Muscle of leg (tissue), 11 donors: ENCODE measurements around the gene THOC5. TPM values are rescaled to one million over a fixed set of nuclear protein-coding genes. Genes with fewer than 3 reads are reported as not detected.
"Not testable (repeated sequence)": the region's sequence is repeated elsewhere in the genome, so short reads cannot be mapped to it uniquely, and the experiment has no call there.

Source experiments
- DNase-seq: peaks from one replicate; pipeline ENCODE4 v3.0.0; 2013
- H3K27ac ChIP-seq: one replicate; pipeline ENCODE4 v1.5.1; 2013; ENCODE audit warnings: mild to moderate bottlenecking, low read length, control low read depth
- H3K27me3 ChIP-seq: one replicate; pipeline ENCODE4 v1.6.1; 2013; ENCODE audit warnings: low read length; ENCODE audit not compliant: control insufficient read depth, insufficient read depth
- H3K36me3 ChIP-seq: one replicate; pipeline ENCODE4 v1.6.1; 2013; ENCODE audit warnings: low read length; ENCODE audit not compliant: control insufficient read depth, insufficient read depth
- H3K4me1 ChIP-seq: one replicate; pipeline ENCODE4 v1.6.1; 2013; ENCODE audit warnings: low read length; ENCODE audit not compliant: control insufficient read depth, insufficient read depth
- H3K4me3 ChIP-seq: one replicate; pipeline ENCODE4 v1.5.1; 2013; ENCODE audit warnings: low read length, control low read depth
- H3K9me3 ChIP-seq: replicated peaks from 2 replicates; pipeline ENCODE4 v1.6.1; 2013; ENCODE audit warnings: low read depth, low read length; ENCODE audit not compliant: control insufficient read depth
- WGBS: methylation state at CpG from one replicate; pipeline ENCODE4 v1.1.5; 2013; ENCODE audit warnings: missing lambda C conversion rate; ENCODE audit not compliant: insufficient coverage; 5-methylcytosine and 5-hydroxymethylcytosine counted together
- polyA plus RNA-seq, 8 donors: library from polyadenylated mRNA; unstranded; fragments of 120-200 nt; gene quantifications; one replicate each; pipeline versions ENCODE4 v1.2.1 to v1.2.3, GENCODE V29; 2013; ENCODE audit warnings: inconsistent platforms in 1 of 8, low replicate concordance in 1 of 8; ENCODE audit not compliant: insufficient read length in 8 of 8, insufficient read depth in 1 of 8
- total RNA-seq: library from RNA; stranded (reverse); fragments of 120-200 nt; gene quantifications from one replicate; pipeline ENCODE4 v1.2.4, GENCODE V29; 2013

Gene THOC5
- total and polyA plus RNA-seq, 9 donors: 18.9 to 28.4 (median 22.3) TPM

- Histone ChIP-seq H3K4me3 (no peak overlapping the region), H3K27ac (no peak overlapping the region), H3K4me1 (no peaks in the 10 kb centered on the region), H3K36me3 (peaks cover 62% of the 10 kb centered on the region), H3K27me3 (no peaks in the 10 kb centered on the region), H3K9me3 (no peaks in the 10 kb centered on the region)
- 90% methylated on average over 4 of the region's 6 CpGs for whole genome bisulfite sequencing
- no peak for DNase-seq
Measured at GRCh38 chr22:29563652-29564460, 10.3 kb upstream of the THOC5 start.

GRCh38 chr22:29559853-29560252 is 6.3 kb upstream of the THOC5 start:
- Histone ChIP-seq H3K27ac (no peak overlapping the region), H3K27me3 (no peaks in the 10 kb centered on the region), H3K4me3 (no peak overlapping the region), H3K4me1 (no peaks in the 10 kb centered on the region), H3K36me3 (peaks cover 56% of the 10 kb centered on the region), H3K9me3 (no peaks in the 10 kb centered on the region)
- no peak for DNase-seq
- 94% methylated on average over 2 of the region's 2 CpGs for WGBS

- no peak for DNase-seq
- 95% methylated on average over 3 of the region's 6 CpGs for WGBS
- H3K4me1 ChIP-seq: peaks cover 8% of the 10 kb centered on the region
- H3K27ac ChIP-seq: no peak overlapping the region
- no peaks in the 10 kb centered on the region for H3K9me3 ChIP-seq
- H3K36me3 ChIP-seq: peaks cover 48% of the 10 kb centered on the region
- no peaks in the 10 kb centered on the region for H3K27me3 ChIP-seq
- H3K4me3 ChIP-seq: no peak overlapping the region
Measured at GRCh38 chr22:29559030-29559429, 5.5 kb upstream of the THOC5 start.

GRCh38 chr22:29555065-29555644 is 1.6 kb upstream of the THOC5 start:
- H3K9me3 ChIP-seq: no peaks in the 10 kb centered on the region
- WGBS: 50% methylated on average over 2 of the region's 4 CpGs
- DNase-seq: peak; percentile 74
- H3K36me3 ChIP-seq: peaks cover 29% of the 10 kb centered on the region
- no peak overlapping the region for H3K27ac ChIP-seq
- H3K4me3 ChIP-seq: no peak overlapping the region
- H3K4me1 ChIP-seq: peaks cover 9% of the 10 kb centered on the region
- H3K27me3 ChIP-seq: no peaks in the 10 kb centered on the region

- H3K9me3 ChIP-seq, DNase-seq, H3K4me1 ChIP-seq, H3K27ac ChIP-seq, H3K27me3 ChIP-seq, H3K4me3 ChIP-seq: not testable (repeated sequence)
- 96% methylated on average over 13 of the region's 33 CpGs for WGBS
- H3K36me3 ChIP-seq: peaks cover 41% of the 10 kb centered on the region
Measured at GRCh38 chr22:29552357-29552756, 1.2 kb downstream of the THOC5 start.

GRCh38 chr22:29550005-29550404 is 3.6 kb downstream of the THOC5 start:
- Histone ChIP-seq H3K4me3 (no peak overlapping the region), H3K27me3 (no peaks in the 10 kb centered on the region), H3K4me1 (peaks cover 9% of the 10 kb centered on the region), H3K27ac (no peak overlapping the region), H3K36me3 (peaks cover 42% of the 10 kb centered on the region), H3K9me3 (no peaks in the 10 kb centered on the region)
- no peak for DNase-seq
- 100% methylated on average over 3 of the region's 4 CpGs for WGBS

- H3K27me3 ChIP-seq, H3K4me1 ChIP-seq, H3K4me3 ChIP-seq, DNase-seq, H3K27ac ChIP-seq, H3K9me3 ChIP-seq: not testable (repeated sequence)
- H3K36me3 ChIP-seq: peaks cover 65% of the 10 kb centered on the region
- 79% methylated on average over 4 of the region's 8 CpGs for WGBS
Measured at GRCh38 chr22:29545045-29545444, 8.5 kb downstream of the THOC5 start.

GRCh38 chr22:29541845-29542244 is 11.7 kb downstream of the THOC5 start:
- WGBS: no CpG with 5 or more reads among the region's 1 CpG
- peaks cover 61% of the 10 kb centered on the region for H3K36me3 ChIP-seq
- H3K27ac ChIP-seq: no peak overlapping the region
- H3K4me3 ChIP-seq: no peak overlapping the region
- no peaks in the 10 kb centered on the region for H3K9me3 ChIP-seq
- H3K27me3 ChIP-seq: no peaks in the 10 kb centered on the region
- no peaks in the 10 kb centered on the region for H3K4me1 ChIP-seq
- peak; percentile 19 for DNase-seq

- no peak overlapping the region for H3K4me3 ChIP-seq
- H3K4me1 ChIP-seq: no peaks in the 10 kb centered on the region
- WGBS: 68% methylated on average over 2 of the region's 3 CpGs
- DNase-seq: no peak
- H3K9me3 ChIP-seq: no peaks in the 10 kb centered on the region
- peaks cover 61% of the 10 kb centered on the region for H3K36me3 ChIP-seq
- H3K27me3 ChIP-seq: no peaks in the 10 kb centered on the region
- no peak overlapping the region for H3K27ac ChIP-seq
Measured at GRCh38 chr22:29539105-29539504, 14.5 kb downstream of the THOC5 start.

GRCh38 chr22:29536411-29536810 is 17.1 kb downstream of the THOC5 start:
- Histone ChIP-seq H3K27me3 (no peaks in the 10 kb centered on the region), H3K4me3 (no peak overlapping the region), H3K27ac (no peak overlapping the region), H3K36me3 (peaks cover 66% of the 10 kb centered on the region), H3K4me1 (no peaks in the 10 kb centered on the region), H3K9me3 (no peaks in the 10 kb centered on the region)
- 83% methylated on average over 1 of the region's 3 CpGs for WGBS
- no peak for DNase-seq
